SK-N-SH treated with all-trans-retinoic acid at 6 μM for 48 hours (cell line): ENCODE data around the gene ZFYVE28.

Experiments
- ATAC-seq: fragments of 200-7000 bp; cut with Tn5 transposase; 3 replicates; pipeline ENCODE4 v1.9.1; 2020; ENCODE audit warnings: mild to moderate bottlenecking, moderate library complexity
- ARNTL ChIP-seq: fragments of 450-650 bp; formaldehyde crosslinking; IDR thresholded peaks from 2 replicates; pipeline ENCODE4 v1.5.0; 2020; ENCODE audit warnings: low read depth, mild to moderate bottlenecking, moderate library complexity, borderline replicate concordance
- BACH2 ChIP-seq: fragments of 250-450 bp; sonication (Bioruptor Pico); IDR thresholded peaks from 2 replicates; pipeline ENCODE4 v1.9.0; 2021; ENCODE audit warnings: mild to moderate bottlenecking, borderline replicate concordance
- CREB5 ChIP-seq: fragments of 250-450 bp; sonication (Bioruptor Pico); IDR thresholded peaks from 2 replicates; pipeline ENCODE4 v1.5.1; 2020; ENCODE audit warnings: low read depth, mild to moderate bottlenecking, moderate library complexity
- CSDC2 ChIP-seq: fragments of 250-450 bp; sonication (Bioruptor Pico); IDR thresholded peaks from 2 replicates; pipeline ENCODE4 v1.5.0; 2020; ENCODE audit warnings: mild to moderate bottlenecking, moderate library complexity
- CSRNP3 ChIP-seq: fragments of 250-450 bp; sonication (Bioruptor Pico); IDR thresholded peaks from 2 replicates; pipeline ENCODE4 v1.5.1; 2021; ENCODE audit warnings: mild to moderate bottlenecking, moderate library complexity
- ESRRG ChIP-seq: fragments of 250-450 bp; sonication (Bioruptor Pico); IDR thresholded peaks from 2 replicates; pipeline ENCODE4 v1.6.1; 2021; ENCODE audit warnings: mild to moderate bottlenecking
- GLIS3 ChIP-seq: fragments of 250-450 bp; sonication (Bioruptor Pico); IDR thresholded peaks from 2 replicates; pipeline ENCODE4 v1.5.0; 2020; ENCODE audit warnings: mild to moderate bottlenecking, moderate library complexity
- ISL1 ChIP-seq: fragments of 250-450 bp; sonication (Bioruptor Pico); IDR thresholded peaks from 2 replicates; pipeline ENCODE4 v2.1.2; 2022; ENCODE audit warnings: mild to moderate bottlenecking, moderate library complexity
- OSR1 ChIP-seq: fragments of 250-450 bp; sonication (Bioruptor Pico); IDR thresholded peaks from 2 replicates; pipeline ENCODE4 v1.8.0; 2022; ENCODE audit warnings: moderate library complexity, mild to moderate bottlenecking, inconsistent platforms
- PATZ1 ChIP-seq: fragments of 250-450 bp; sonication (Bioruptor Pico); IDR thresholded peaks from 2 replicates; pipeline ENCODE4 v1.8.0; 2020; ENCODE audit warnings: mild to moderate bottlenecking, moderate library complexity, borderline replicate concordance
- POU6F1 ChIP-seq: fragments of 250-450 bp; sonication (Bioruptor Pico); IDR thresholded peaks from 2 replicates; pipeline ENCODE4 v1.8.0; 2021; ENCODE audit warnings: low read depth, mild to moderate bottlenecking, moderate library complexity, borderline replicate concordance
- PPARA ChIP-seq: fragments of 250-450 bp; sonication (Bioruptor Pico); IDR thresholded peaks from 2 replicates; pipeline ENCODE4 v1.5.0; 2020; ENCODE audit warnings: mild to moderate bottlenecking, borderline replicate concordance
- RARB ChIP-seq: fragments of 250-450 bp; sonication (Bioruptor Pico); IDR thresholded peaks from 2 replicates; pipeline ENCODE4 v1.8.0; 2021; ENCODE audit warnings: mild to moderate bottlenecking, moderate library complexity
- SNAI2 ChIP-seq: fragments of 250-450 bp; sonication (Bioruptor Pico); IDR thresholded peaks from 2 replicates; pipeline ENCODE4 v1.5.0; 2020; ENCODE audit warnings: mild to moderate bottlenecking, moderate library complexity
- TOX ChIP-seq: fragments of 250-450 bp; sonication (Bioruptor Pico); IDR thresholded peaks from 2 replicates; pipeline ENCODE4 v1.8.0; 2021; ENCODE audit warnings: mild to moderate bottlenecking, moderate library complexity, borderline replicate concordance
- TSHZ2 ChIP-seq: fragments of 250-450 bp; sonication (Bioruptor Pico); IDR thresholded peaks from 2 replicates; pipeline ENCODE4 v1.5.0; 2020; ENCODE audit warnings: mild to moderate bottlenecking, moderate library complexity
- ZC3H10 ChIP-seq: fragments of 250-450 bp; sonication (Bioruptor Pico); IDR thresholded peaks from 2 replicates; pipeline ENCODE4 v1.5.1; 2021; ENCODE audit warnings: mild to moderate bottlenecking, moderate library complexity
- ZFP3 ChIP-seq: fragments of 250-450 bp; sonication (Bioruptor Pico); IDR thresholded peaks from 2 replicates; pipeline ENCODE4 v1.5.0; 2020; ENCODE audit warnings: mild to moderate bottlenecking, moderate library complexity
- ZFP30 ChIP-seq: fragments of 450-650 bp; formaldehyde crosslinking; IDR thresholded peaks from 2 replicates; pipeline ENCODE4 v1.5.0; 2022; ENCODE audit warnings: mild to moderate bottlenecking, moderate library complexity
- ZNF565 ChIP-seq: fragments of 450-650 bp; formaldehyde crosslinking; conservative IDR thresholded peaks from 2 replicates; pipeline ENCODE4 v1.5.0; 2020; ENCODE audit warnings: low read depth, mild to moderate bottlenecking, moderate library complexity
- ZNF70 ChIP-seq: fragments of 450-650 bp; formaldehyde crosslinking; IDR thresholded peaks from 2 replicates; pipeline ENCODE4 v1.5.0; 2020; ENCODE audit warnings: mild to moderate bottlenecking, moderate library complexity
- ZNF8 ChIP-seq: fragments of 450-650 bp; formaldehyde crosslinking; IDR thresholded peaks from 2 replicates; pipeline ENCODE4 v1.5.0; 2020; ENCODE audit warnings: mild to moderate bottlenecking, moderate library complexity

ZFYVE28 gene

GRCh38 chr4:2397596-2398379 is 20.7 kb downstream of the ZFYVE28 start:
- no peak for TF ChIP-seq ZNF565 (CRISPR knock-in tag)
- TF ChIP-seq CSRNP3 (CRISPR knock-in tag) = no peak
- TF ChIP-seq ISL1 (CRISPR knock-in tag) = no peak
- ATAC-seq = no peak

- ATAC-seq = no peak
- TF ChIP-seq ZFP30 (CRISPR knock-in tag) = no peak
- TF ChIP-seq, all 23 proteins: peak for 0
Measured at GRCh38 chr4:2396781-2397368, 21.6 kb downstream of the ZFYVE28 start.

- no peak for ATAC-seq
- TF ChIP-seq ARNTL (CRISPR knock-in tag) (no peak), ZC3H10 (no peak), ZFP3 (CRISPR knock-in tag) (no peak), RARB (CRISPR knock-in tag) (no peak), PPARA (no peak), CSDC2 (CRISPR knock-in tag) (no peak), ZNF70 (CRISPR knock-in tag) (no peak), OSR1 (CRISPR knock-in tag) (no peak), ISL1 (CRISPR knock-in tag) (no peak), ZNF8 (CRISPR knock-in tag) (no peak), TSHZ2 (CRISPR knock-in tag) (no peak), ESRRG (CRISPR knock-in tag) (no peak), GLIS3 (CRISPR knock-in tag) (no peak), CSRNP3 (CRISPR knock-in tag) (no peak), SNAI2 (CRISPR knock-in tag) (no peak), TOX (CRISPR knock-in tag) (no peak)
Measured at GRCh38 chr4:2395584-2395983, 22.9 kb downstream of the ZFYVE28 start.

- ATAC-seq = peak; percentile 49; the same call in 2 of the 3 replicates
- TF ChIP-seq RARB (CRISPR knock-in tag) (no peak), PATZ1 (CRISPR knock-in tag) (no peak), CSDC2 (CRISPR knock-in tag) (no peak), ZC3H10 (no peak), POU6F1 (CRISPR knock-in tag) (no peak), ESRRG (CRISPR knock-in tag) (no peak), BACH2 (no peak), CSRNP3 (CRISPR knock-in tag) (no peak), CREB5 (CRISPR knock-in tag) (no peak), PPARA (no peak), OSR1 (CRISPR knock-in tag) (no peak), TOX (CRISPR knock-in tag) (no peak), ISL1 (CRISPR knock-in tag) (no peak)
Measured at GRCh38 chr4:2395038-2395437, 23.4 kb downstream of the ZFYVE28 start.
